ENCODE data around the gene NRXN3. TPM values are rescaled to one million over a fixed set of nuclear protein-coding genes. Genes with fewer than 3 reads are reported as not detected.

Gene NRXN3
- total and polyA plus RNA-seq, 4 donors, result 1.4 to 8.3 (median 4.4) TPM

DNA sequence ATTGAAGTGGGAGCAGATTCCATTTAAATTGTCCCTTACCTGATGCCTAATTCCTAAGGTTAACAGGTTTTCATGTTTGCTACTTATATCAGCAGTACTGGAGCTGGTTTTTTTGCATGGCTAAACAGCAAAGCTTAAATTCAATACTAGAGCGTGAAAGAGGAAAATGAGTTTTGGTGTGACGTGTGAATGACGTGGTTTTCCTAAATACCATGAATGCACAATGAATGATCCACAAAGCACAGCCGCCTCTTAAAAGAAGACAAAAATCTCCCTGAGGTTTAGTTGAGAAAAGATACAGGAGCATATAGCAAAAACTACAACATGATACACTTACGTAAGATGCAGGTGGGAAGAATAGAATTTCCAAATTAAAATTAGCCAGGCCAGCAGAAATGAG, 1310.0 kb downstream of the NRXN3 start:
- WGBS, 2 donors, result 85 to 96% methylated on average over 5 of the region's 5 CpGs
- DNase-seq (no peak), ATAC-seq (ENCODE audit: insufficient read depth, low FRiP score) (no peak)
- TF ChIP-seq, protein P1, sequence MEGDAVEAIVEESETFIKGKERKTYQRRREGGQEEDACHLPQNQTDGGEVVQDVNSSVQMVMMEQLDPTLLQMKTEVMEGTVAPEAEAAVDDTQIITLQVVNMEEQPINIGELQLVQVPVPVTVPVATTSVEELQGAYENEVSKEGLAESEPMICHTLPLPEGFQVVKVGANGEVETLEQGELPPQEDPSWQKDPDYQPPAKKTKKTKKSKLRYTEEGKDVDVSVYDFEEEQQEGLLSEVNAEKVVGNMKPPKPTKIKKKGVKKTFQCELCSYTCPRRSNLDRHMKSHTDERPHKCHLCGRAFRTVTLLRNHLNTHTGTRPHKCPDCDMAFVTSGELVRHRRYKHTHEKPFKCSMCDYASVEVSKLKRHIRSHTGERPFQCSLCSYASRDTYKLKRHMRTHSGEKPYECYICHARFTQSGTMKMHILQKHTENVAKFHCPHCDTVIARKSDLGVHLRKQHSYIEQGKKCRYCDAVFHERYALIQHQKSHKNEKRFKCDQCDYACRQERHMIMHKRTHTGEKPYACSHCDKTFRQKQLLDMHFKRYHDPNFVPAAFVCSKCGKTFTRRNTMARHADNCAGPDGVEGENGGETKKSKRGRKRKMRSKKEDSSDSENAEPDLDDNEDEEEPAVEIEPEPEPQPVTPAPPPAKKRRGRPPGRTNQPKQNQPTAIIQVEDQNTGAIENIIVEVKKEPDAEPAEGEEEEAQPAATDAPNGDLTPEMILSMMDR (IDR thresholded peaks at IDR 0.05; ENCODE audit: control extremely low read depth, extremely low read depth), result no peak
- Histone ChIP-seq H3K9me3 (ENCODE audit: control insufficient read depth in 4 of 4, insufficient read depth in 3 of 4, low read length in 3 of 4) (peaks cover 0 to 3% (median 0%) of the 10 kb centered on the region in 4 donors), H3K9ac (ENCODE audit: insufficient read depth in 1 of 2, low read length in 2 of 2) (no peak overlapping the region), H3K27me3 (ENCODE audit: control insufficient read depth in 3 of 3, insufficient read depth in 3 of 3, low read length in 2 of 3) (no peaks in the 10 kb centered on the region), H3K36me3 (ENCODE audit: control insufficient read depth in 4 of 4, insufficient read depth in 4 of 4, low read length in 4 of 4) (no peaks in the 10 kb centered on the region), H3K4me3 (no peak overlapping the region), H3K27ac (ENCODE audit: low read depth in 1 of 2, low read length in 1 of 2) (no peak overlapping the region), H3K4me1 (ENCODE audit: control insufficient read depth in 5 of 5, insufficient read depth in 5 of 5, low read length in 5 of 5) (peaks cover 0 to 11% (median 0%) of the 10 kb centered on the region in 5 donors)

DNA sequence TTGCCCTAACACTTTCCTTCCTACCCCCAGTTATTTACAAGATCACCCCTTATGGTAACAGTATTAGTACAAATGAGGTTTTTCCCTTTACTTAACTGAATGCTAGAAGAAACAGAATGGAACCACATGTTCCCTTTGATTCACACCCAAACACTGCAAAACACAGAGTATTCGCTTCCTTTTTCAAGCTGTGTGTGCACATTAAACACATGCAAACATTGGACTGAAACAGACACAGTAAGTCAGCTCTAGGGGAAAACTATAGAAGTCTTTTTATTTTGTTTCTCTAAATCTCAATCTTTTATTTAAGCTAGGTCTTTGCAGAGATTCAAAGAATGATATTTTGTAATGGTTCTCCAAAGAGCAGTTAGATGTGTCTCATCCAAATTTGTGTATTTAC, 1312.7 kb downstream of the NRXN3 start:
- H3K9me3 ChIP-seq (ENCODE audit: control insufficient read depth in 4 of 4, insufficient read depth in 3 of 4, low read length in 3 of 4), result peaks cover 0 to 3% (median 0%) of the 10 kb centered on the region in 4 donors
- no peak overlapping the region for H3K27ac ChIP-seq (ENCODE audit: low read depth in 1 of 2, low read length in 1 of 2)
- ATAC-seq (ENCODE audit: insufficient read depth, low FRiP score) (no peak), DNase-seq (no peak)
- H3K4me3 ChIP-seq, result no peak overlapping the region
- H3K4me1 ChIP-seq (ENCODE audit: control insufficient read depth in 5 of 5, insufficient read depth in 5 of 5, low read length in 5 of 5), result no peaks in the 10 kb centered on the region
- TF ChIP-seq, protein P1 (IDR thresholded peaks at IDR 0.05; ENCODE audit: control extremely low read depth, extremely low read depth), result no peak
- H3K9ac ChIP-seq (ENCODE audit: insufficient read depth in 1 of 2, low read length in 2 of 2), result no peak overlapping the region
- no peaks in the 10 kb centered on the region for H3K27me3 ChIP-seq (ENCODE audit: control insufficient read depth in 3 of 3, insufficient read depth in 3 of 3, low read length in 2 of 3)
- WGBS, 2 donors, result 87 to 89% methylated on average over 1 of the region's 1 CpG
- H3K36me3 ChIP-seq (ENCODE audit: control insufficient read depth in 4 of 4, insufficient read depth in 4 of 4, low read length in 4 of 4), result no peaks in the 10 kb centered on the region

DNA sequence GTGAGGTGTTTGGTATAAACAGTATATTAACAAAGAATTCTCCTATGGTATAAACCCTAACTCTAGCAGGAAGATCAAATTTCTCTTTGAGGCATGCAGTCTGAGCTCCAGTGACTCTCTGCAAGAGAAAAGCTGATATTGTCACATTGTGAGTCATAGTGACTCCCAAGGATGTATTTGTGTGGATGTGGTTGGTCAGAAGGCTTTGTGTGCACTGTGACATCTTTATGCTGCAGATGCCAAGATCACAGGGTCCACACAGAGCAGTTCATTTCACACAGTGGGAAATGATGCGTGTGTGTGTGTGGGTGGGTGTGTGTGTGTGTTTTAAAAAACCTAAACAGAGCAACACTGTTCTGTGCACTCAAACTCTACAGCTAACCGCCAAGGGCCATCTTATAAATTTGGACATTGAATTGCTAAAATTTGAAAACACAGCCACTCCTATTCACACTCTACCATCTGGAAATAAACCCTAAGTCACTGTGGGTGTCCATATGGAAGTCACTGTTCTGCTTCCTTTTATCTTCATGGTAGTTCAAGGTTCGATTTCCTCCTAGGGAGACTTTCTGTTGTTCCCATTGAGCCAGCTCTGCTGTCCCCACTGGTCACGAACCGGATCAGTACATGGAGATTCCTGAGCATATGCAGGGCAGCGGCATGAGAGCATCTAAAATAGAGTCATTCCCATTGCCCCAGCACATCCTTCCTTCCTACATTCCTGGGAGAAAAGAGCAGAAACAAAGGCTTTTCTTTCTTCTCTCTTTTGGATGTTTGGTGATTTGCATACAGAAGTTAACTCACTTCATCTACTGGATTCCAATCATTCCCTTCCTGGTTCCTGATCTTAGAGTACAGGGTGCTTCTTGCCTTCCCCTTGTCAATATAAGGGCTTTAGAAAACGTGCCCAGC, 1313.6 kb downstream of the NRXN3 start:
- no peak for ATAC-seq (ENCODE audit: insufficient read depth, low FRiP score)

More for the DNA sequence above, 1313.6 kb downstream of the NRXN3 start:
- no peak overlapping the region for H3K4me3 ChIP-seq
- H3K9ac ChIP-seq (ENCODE audit: insufficient read depth in 1 of 2, low read length in 2 of 2), result no peak overlapping the region
- no peaks in the 10 kb centered on the region for H3K36me3 ChIP-seq (ENCODE audit: control insufficient read depth in 4 of 4, insufficient read depth in 4 of 4, low read length in 4 of 4)
- H3K27ac ChIP-seq (ENCODE audit: low read depth in 1 of 2, low read length in 1 of 2), result no peak overlapping the region
- no peaks in the 10 kb centered on the region for H3K27me3 ChIP-seq (ENCODE audit: control insufficient read depth in 3 of 3, insufficient read depth in 3 of 3, low read length in 2 of 3)
- TF ChIP-seq, protein P1 (IDR thresholded peaks at IDR 0.05; ENCODE audit: control extremely low read depth, extremely low read depth), result no peak
- no peak for DNase-seq
- no peaks in the 10 kb centered on the region for H3K4me1 ChIP-seq (ENCODE audit: control insufficient read depth in 5 of 5, insufficient read depth in 5 of 5, low read length in 5 of 5)
- 78 to 86% methylated on average over 7 of the region's 7 CpGs for WGBS, 2 donors
- H3K9me3 ChIP-seq (ENCODE audit: control insufficient read depth in 4 of 4, insufficient read depth in 3 of 4, low read length in 3 of 4), result peaks cover 0 to 3% (median 0%) of the 10 kb centered on the region in 4 donors

Measured in lung (tissue), 12 donors.